Measurements from ENCODE around the gene FLYWCH2.

DNA sequence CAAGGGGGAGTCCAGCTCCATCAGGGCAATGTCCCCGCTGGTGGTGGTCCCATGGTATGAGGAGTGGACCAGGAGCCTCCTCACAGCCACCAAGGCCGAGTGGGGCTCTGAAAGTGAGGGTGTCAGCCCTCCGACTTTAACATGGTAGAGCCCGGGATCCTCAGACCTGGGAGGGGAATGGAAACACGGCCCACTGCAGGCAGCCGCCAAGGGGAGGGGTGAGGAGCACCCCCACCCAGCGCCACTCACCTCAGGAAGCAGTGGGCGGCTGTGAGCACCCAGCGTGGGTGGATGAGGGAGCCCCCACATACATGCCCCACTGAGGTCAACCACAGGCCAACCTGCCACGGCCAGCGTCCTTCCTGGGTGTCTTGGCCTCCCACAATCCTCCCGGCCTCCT is 42.1 kb upstream of the FLYWCH2 start:
- TF ChIP-seq, protein P1, sequence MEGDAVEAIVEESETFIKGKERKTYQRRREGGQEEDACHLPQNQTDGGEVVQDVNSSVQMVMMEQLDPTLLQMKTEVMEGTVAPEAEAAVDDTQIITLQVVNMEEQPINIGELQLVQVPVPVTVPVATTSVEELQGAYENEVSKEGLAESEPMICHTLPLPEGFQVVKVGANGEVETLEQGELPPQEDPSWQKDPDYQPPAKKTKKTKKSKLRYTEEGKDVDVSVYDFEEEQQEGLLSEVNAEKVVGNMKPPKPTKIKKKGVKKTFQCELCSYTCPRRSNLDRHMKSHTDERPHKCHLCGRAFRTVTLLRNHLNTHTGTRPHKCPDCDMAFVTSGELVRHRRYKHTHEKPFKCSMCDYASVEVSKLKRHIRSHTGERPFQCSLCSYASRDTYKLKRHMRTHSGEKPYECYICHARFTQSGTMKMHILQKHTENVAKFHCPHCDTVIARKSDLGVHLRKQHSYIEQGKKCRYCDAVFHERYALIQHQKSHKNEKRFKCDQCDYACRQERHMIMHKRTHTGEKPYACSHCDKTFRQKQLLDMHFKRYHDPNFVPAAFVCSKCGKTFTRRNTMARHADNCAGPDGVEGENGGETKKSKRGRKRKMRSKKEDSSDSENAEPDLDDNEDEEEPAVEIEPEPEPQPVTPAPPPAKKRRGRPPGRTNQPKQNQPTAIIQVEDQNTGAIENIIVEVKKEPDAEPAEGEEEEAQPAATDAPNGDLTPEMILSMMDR (IDR thresholded peaks at IDR 0.05 in 8 of 11, conservative IDR thresholded peaks at IDR 0.05 in 3 of 11): no peak
- TF ChIP-seq POLR2A (IDR thresholded peaks at IDR 0.05): no peak
